CD4-positive, CD25-positive, alpha-beta regulatory T cell (primary cell): Measurements from ENCODE around the gene TFF1. TPM values are rescaled to one million over a fixed set of nuclear protein-coding genes. Genes with fewer than 3 reads are reported as not detected.

ENCODE experiments used
- ATAC-seq, 2 donors: fragments of 150-1000 bp; cut with Tn5 transposase; one replicate each; pipeline ENCODE4 v1.10.0; 2021; ENCODE audit warnings: low read depth in 2 of 2, moderate number of reproducible peaks in 2 of 2, moderate library complexity in 1 of 2
- DNase-seq, 3 donors: peaks; one replicate each; pipeline versions ENCODE4 v3.0.0 to v3.0.0-alpha.2; 2012 to 2022; ENCODE audit warnings: mixed read lengths in 1 of 3
- H3K27ac ChIP-seq: one replicate; pipeline ENCODE4 v1.7.0; 2013; ENCODE audit warnings: mild to moderate bottlenecking, low read length; ENCODE audit not compliant: insufficient read depth, poor library complexity, severe bottlenecking
- H3K27me3 ChIP-seq: one replicate; pipeline ENCODE4 v1.7.0; 2013; ENCODE audit warnings: low read length; ENCODE audit not compliant: control insufficient read depth, insufficient read depth
- H3K36me3 ChIP-seq: one replicate; pipeline ENCODE4 v1.7.0; 2013; ENCODE audit warnings: mild to moderate bottlenecking, low read length, moderate library complexity; ENCODE audit not compliant: control insufficient read depth, insufficient read depth
- H3K4me1 ChIP-seq: 2 replicates; pipeline ENCODE4 v1.7.0; 2013; ENCODE audit warnings: mild to moderate bottlenecking, low read length; ENCODE audit not compliant: insufficient read depth, control insufficient read depth, poor library complexity, severe bottlenecking
- H3K4me3 ChIP-seq: one replicate; pipeline ENCODE4 v1.7.0; 2013; ENCODE audit warnings: low read depth, mild to moderate bottlenecking, low read length, moderate library complexity
- H3K9me3 ChIP-seq, 2 experiments: 1 replicate in 1 of 2; 2 replicates in 1 of 2; pipeline ENCODE4 v1.7.0; 2013; ENCODE audit warnings: low read length in 2 of 2, mild to moderate bottlenecking in 1 of 2, moderate library complexity in 1 of 2; ENCODE audit not compliant: control insufficient read depth in 2 of 2
- H3K27ac Mint-ChIP-seq, 3 donors: one replicate each; pipeline ENCODE4 v1.8.0; 2020 to 2022; ENCODE audit warnings: mild to moderate bottlenecking in 3 of 3, mixed read lengths in 3 of 3, moderate library complexity in 2 of 3
- H3K27me3 Mint-ChIP-seq: one replicate; pipeline ENCODE4 v1.8.0; 2022; ENCODE audit warnings: mild to moderate bottlenecking, mixed read lengths
- H3K36me3 Mint-ChIP-seq: one replicate; pipeline ENCODE4 v1.8.0; 2020; ENCODE audit warnings: mixed read lengths
- H3K4me1 Mint-ChIP-seq, 4 donors: one replicate each; pipeline ENCODE4 v1.8.0; 2020 to 2022; ENCODE audit warnings: mixed read lengths in 4 of 4, mild to moderate bottlenecking in 1 of 4
- H3K4me3 Mint-ChIP-seq, 4 donors: one replicate each; pipeline ENCODE4 v1.8.0; 2020 to 2022; ENCODE audit warnings: mild to moderate bottlenecking in 4 of 4, mixed read lengths in 4 of 4, moderate library complexity in 3 of 4
- H3K9me3 Mint-ChIP-seq, 7 donors: one replicate each; pipeline ENCODE4 v1.8.0; 2020 to 2022; ENCODE audit warnings: mixed read lengths in 7 of 7, mild to moderate bottlenecking in 3 of 7, moderate library complexity in 2 of 7
- polyA plus RNA-seq, 4 donors: library from polyadenylated mRNA; unstranded; fragments of 300-500 nt; fragmentation: Illumina TruSeq; gene quantifications; one replicate each; pipeline ENCODE4 v1.2.3, GENCODE V29; 2021
- total RNA-seq: library from RNA; stranded (reverse); gene quantifications from one replicate; pipeline ENCODE4 v1.2.3, GENCODE V29; 2022

Gene TFF1
- total and polyA plus RNA-seq, 5 donors from 2014 or later, result not detected

DNA sequence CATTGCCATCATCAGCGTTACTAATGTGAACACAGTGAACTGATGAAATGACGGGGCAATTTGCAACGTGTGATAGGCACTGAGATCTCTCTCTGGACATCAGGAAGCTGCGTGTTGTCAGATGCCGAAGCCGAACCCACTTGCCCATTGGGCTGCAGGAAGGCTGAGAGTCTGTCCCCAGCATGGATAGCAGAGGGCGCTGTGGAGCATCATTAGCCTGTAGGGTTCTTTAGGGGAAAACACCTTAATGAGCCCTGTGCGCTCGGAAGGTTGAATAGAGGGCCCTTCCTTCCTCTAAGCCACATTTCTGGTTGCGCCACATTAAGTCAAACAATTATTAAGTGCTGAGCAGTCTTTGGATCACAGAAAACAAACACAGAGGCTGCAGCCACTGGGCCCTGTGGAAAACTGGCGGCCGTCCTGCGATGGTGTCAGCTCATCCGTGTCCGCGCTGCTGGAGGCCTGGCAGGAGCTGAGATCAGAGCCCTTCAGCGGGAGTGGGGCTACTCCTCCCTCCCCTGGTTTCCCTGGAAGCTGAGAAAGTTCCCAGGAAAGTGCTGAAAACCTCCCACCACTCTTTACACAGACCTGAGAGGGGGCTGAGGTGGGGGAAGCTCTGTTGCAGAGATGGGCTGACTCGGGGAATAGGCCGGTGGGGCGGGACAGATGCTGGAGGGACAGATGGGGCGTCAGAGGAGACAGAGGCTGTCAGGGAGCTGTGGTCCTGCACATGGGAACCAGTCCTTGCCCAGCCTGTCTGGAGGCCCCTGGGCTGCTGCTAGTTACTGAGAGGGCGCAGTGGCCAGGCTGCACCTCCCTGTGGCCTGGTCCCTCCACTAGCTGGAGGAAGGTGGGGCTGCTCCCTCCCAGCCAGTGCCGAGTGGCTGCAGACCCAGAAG, 28.3 kb downstream of the TFF1 start:
- DNase-seq, result peak; percentile 67 to 88 (median 81)
- H3K36me3 Mint-ChIP-seq, result no peaks in the 10 kb centered on the region
- peaks cover 4 to 11% (median 6%) of the 10 kb centered on the region in 4 donors for H3K4me1 Mint-ChIP-seq
- no peaks in the 10 kb centered on the region for H3K9me3 ChIP-seq
- H3K27me3 Mint-ChIP-seq, result peaks cover 29% of the 10 kb centered on the region
- H3K9me3 Mint-ChIP-seq, result peaks cover 0 to 2% (median 0%) of the 10 kb centered on the region in 7 donors
- peak overlapping the region; percentile 49 to 89 (median 78) for H3K27ac Mint-ChIP-seq
- no peak overlapping the region for H3K27ac ChIP-seq
- H3K36me3 ChIP-seq, result no peaks in the 10 kb centered on the region
- peaks cover 8% of the 10 kb centered on the region for H3K4me1 ChIP-seq
- H3K27me3 ChIP-seq, result no peaks in the 10 kb centered on the region
- peak overlapping the region; percentile 26 for H3K4me3 ChIP-seq
- peak overlapping the region in 1 of 4 donors; percentile 58 for H3K4me3 Mint-ChIP-seq
- ATAC-seq, result peak; percentile 97 to 99

DNA sequence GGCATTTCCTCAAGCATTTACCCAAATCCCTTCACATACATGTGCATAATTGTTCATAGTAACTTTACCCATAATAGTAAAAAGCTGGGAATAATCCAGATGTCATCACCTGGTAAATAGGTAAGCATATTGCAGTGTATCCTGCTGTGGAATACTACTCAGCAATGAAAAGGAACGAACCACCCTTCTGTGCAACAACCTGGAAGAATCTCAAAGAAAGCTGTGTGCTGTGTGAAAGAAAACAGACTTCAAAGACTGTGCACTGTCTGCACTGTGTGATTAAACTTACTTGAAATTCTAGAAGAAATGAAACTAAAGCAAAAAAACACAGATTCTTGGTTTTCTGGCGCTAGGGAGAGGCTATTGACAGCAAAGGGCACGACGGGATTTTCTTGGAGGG, 29.1 kb downstream of the TFF1 start:
- H3K4me1 Mint-ChIP-seq, result peaks cover 4 to 11% (median 6%) of the 10 kb centered on the region in 4 donors
- ATAC-seq (no peak), DNase-seq (no peak)
- Histone ChIP-seq H3K9me3 (peaks cover 0 to 4% of the 10 kb centered on the region in 2 experiments), H3K4me3 (no peak overlapping the region), H3K36me3 (no peaks in the 10 kb centered on the region), H3K27ac (no peak overlapping the region), H3K27me3 (peaks cover 6% of the 10 kb centered on the region), H3K4me1 (peaks cover 8% of the 10 kb centered on the region)
- H3K36me3 Mint-ChIP-seq, result no peaks in the 10 kb centered on the region
- peak overlapping the region in 1 of 4 donors; percentile 58 for H3K4me3 Mint-ChIP-seq
- H3K27me3 Mint-ChIP-seq, result peaks cover 36% of the 10 kb centered on the region
- peak overlapping the region in 2 of 3 donors; percentile 78 to 89 for H3K27ac Mint-ChIP-seq
- H3K9me3 Mint-ChIP-seq, result peaks cover 0 to 5% (median 0%) of the 10 kb centered on the region in 7 donors

DNA sequence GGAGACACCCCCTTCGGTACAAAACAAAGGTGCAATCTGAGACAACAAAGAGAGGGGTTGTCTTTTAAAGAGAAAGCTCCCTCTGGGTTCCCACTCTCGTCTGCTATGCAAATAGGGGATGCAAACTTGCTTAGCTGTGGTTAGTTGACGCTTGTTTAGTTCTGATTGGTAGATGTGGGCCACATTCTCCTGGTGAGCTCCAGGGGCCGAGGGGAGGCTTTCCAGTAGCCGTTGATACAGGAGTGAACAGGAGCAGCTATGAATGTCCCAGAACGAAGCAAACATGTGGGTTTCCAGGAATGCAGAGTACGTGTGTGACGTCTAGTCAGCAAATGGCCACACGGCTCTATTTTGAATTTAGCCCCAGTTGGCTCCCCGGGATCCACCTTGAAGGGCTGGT, 30.3 kb downstream of the TFF1 start:
- peaks cover 45% of the 10 kb centered on the region for H3K27me3 Mint-ChIP-seq
- H3K4me3 ChIP-seq, result no peak overlapping the region
- peaks cover 2% of the 10 kb centered on the region for H3K36me3 Mint-ChIP-seq
- ATAC-seq (no peak), DNase-seq (no peak)
- H3K27ac Mint-ChIP-seq, result no peak overlapping the region
- H3K4me1 Mint-ChIP-seq, result peaks cover 4 to 11% (median 6%) of the 10 kb centered on the region in 4 donors
- H3K4me1 ChIP-seq, result peaks cover 8% of the 10 kb centered on the region
- no peaks in the 10 kb centered on the region for H3K36me3 ChIP-seq
- H3K9me3 Mint-ChIP-seq, result peaks cover 1 to 17% (median 6%) of the 10 kb centered on the region in 7 donors
- H3K27ac ChIP-seq, result no peak overlapping the region
- H3K9me3 ChIP-seq, result peaks cover 11 to 16% of the 10 kb centered on the region in 2 experiments
- H3K4me3 Mint-ChIP-seq, result no peak overlapping the region
- peaks cover 11% of the 10 kb centered on the region for H3K27me3 ChIP-seq

DNA sequence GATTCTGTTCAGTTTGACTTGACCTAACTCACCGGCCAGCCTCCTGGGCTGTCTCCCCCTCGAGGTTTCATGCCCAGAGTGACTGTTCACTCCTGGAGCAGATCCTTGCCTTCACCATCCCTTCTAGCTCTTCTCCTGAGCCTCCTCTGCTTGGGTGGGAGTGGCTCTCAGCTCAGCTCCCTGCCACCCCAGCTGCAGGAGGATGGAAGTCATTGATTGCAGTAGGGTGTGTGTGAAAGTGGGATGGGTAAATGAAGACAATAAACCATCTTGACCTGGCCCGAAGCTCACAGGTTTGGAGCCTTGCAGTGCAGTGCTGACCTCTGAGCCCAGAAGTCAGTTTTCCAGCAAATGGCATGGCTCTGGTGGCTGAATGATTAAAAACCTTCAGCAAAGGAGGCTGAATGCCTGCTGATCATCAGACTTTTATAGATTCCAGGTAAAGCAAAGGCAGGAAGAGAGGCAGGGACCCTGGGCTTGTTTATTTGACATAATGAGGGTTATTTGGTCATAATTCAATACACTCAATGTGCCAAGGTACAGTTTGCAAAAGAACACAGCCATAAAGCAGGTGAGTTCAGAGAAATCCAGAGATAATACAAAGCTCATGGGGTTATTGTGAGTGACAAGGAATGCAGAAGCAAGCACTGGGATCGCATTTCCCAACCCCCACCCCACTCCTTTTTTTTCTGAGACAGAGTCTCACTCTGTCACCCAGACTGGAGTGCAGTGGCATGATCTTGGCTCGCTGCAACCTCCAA, 33.6 kb downstream of the TFF1 start:
- peaks cover 56% of the 10 kb centered on the region for H3K27me3 Mint-ChIP-seq
- no peak for ATAC-seq

DNA sequence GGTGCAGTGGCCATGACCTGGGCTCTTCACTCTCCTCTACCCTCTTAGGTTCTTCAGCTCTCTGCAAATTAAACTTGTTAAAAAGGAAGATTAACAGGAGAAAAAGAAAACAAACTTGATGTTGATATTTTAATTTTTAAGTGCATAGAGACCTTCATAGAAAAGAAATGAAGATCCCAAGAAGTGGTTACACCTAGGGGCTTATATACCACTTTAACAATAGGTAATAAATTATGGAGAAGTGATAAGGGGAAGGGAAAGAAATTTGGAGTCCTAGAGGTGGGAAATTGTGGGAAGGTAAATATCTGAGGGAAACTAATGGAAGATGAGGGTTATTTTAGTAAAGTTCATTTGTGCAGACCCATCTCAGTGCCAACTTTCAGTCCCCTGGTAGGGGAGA, 34.7 kb downstream of the TFF1 start:
- ATAC-seq (no peak), DNase-seq (no peak)
- Mint-ChIP-seq H3K4me1 (no peaks in the 10 kb centered on the region), H3K4me3 (no peak overlapping the region), H3K27me3 (peaks cover 51% of the 10 kb centered on the region), H3K9me3 (peaks cover 0 to 23% (median 8%) of the 10 kb centered on the region in 7 donors), H3K36me3 (peaks cover 4% of the 10 kb centered on the region), H3K27ac (no peak overlapping the region)
- H3K27me3 ChIP-seq, result peaks cover 11% of the 10 kb centered on the region
- H3K4me3 ChIP-seq, result no peak overlapping the region
- peaks cover 13 to 20% of the 10 kb centered on the region in 2 experiments for H3K9me3 ChIP-seq
- H3K36me3 ChIP-seq, result no peaks in the 10 kb centered on the region
- no peak overlapping the region for H3K27ac ChIP-seq
- no peaks in the 10 kb centered on the region for H3K4me1 ChIP-seq

More for the DNA sequence above, 33.6 kb downstream of the TFF1 start:
- H3K27me3 ChIP-seq, result peaks cover 11% of the 10 kb centered on the region
- no peaks in the 10 kb centered on the region for H3K4me1 ChIP-seq
- H3K27ac ChIP-seq, result no peak overlapping the region
- Mint-ChIP-seq H3K36me3 (peaks cover 4% of the 10 kb centered on the region), H3K4me1 (peaks cover 1 to 3% (median 2%) of the 10 kb centered on the region in 4 donors), H3K27ac (no peak overlapping the region), H3K4me3 (no peak overlapping the region), H3K9me3 (peaks cover 0 to 23% (median 8%) of the 10 kb centered on the region in 7 donors)
- H3K4me3 ChIP-seq, result no peak overlapping the region
- H3K9me3 ChIP-seq, result peaks cover 13 to 20% of the 10 kb centered on the region in 2 experiments
- no peaks in the 10 kb centered on the region for H3K36me3 ChIP-seq
- DNase-seq, result no peak

DNA sequence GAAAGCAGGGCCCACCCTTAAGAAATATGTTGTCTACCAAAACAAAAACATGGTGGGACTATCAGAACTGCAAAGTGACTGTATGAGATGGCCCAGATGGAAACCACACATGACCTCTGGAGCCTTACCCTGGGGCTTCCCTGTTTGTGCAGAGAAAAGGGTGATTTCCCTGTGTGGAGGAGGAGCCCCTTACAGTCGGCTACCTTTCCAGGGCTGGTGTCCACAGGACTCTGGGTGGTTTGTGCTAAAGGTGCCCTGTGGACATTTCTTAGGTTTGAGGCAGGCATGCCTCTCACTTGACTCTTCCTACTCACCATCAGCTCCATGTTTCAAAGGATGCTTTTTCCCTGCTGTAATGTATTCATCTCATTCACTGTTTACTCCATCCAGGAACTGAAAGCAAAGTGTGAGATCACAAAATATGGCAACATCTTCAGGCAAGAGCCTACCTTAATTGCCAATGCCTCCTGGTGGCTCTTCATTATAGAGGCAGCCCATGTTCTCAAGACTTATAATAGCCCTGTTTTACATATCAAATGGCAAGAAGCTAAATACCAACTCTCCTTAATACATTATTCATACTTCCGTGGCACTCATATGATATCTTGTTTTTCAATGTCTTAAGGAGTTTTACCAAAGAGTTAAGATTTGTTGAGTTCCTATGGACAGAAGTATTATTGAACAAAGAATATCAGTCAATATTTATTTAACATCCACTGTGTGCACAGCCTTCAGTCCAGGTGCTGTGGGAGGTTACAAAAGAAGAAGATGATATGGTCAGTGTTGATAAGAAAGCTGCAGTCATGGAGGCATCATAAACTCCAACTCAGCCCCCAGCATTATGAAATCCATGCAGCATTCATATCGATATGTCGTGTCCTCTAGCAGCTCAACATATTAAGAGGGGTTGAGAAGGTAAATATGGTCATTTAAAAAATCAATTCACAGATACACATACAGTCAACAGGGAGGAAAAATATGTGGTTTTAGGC, 35.7 kb downstream of the TFF1 start:
- no peak overlapping the region for H3K27ac ChIP-seq
- H3K27me3 Mint-ChIP-seq, result peaks cover 49% of the 10 kb centered on the region
- no peaks in the 10 kb centered on the region for H3K4me1 ChIP-seq
- no peak overlapping the region for H3K27ac Mint-ChIP-seq
- H3K4me1 Mint-ChIP-seq, result no peaks in the 10 kb centered on the region
- H3K36me3 Mint-ChIP-seq, result peaks cover 4% of the 10 kb centered on the region
- peaks cover 0 to 23% (median 8%) of the 10 kb centered on the region in 7 donors for H3K9me3 Mint-ChIP-seq
- H3K36me3 ChIP-seq, result no peaks in the 10 kb centered on the region
- peaks cover 13 to 20% of the 10 kb centered on the region in 2 experiments for H3K9me3 ChIP-seq
- no peak overlapping the region for H3K4me3 ChIP-seq
- DNase-seq (no peak), ATAC-seq (no peak)
- peaks cover 11% of the 10 kb centered on the region for H3K27me3 ChIP-seq
- H3K4me3 Mint-ChIP-seq, result no peak overlapping the region

DNA sequence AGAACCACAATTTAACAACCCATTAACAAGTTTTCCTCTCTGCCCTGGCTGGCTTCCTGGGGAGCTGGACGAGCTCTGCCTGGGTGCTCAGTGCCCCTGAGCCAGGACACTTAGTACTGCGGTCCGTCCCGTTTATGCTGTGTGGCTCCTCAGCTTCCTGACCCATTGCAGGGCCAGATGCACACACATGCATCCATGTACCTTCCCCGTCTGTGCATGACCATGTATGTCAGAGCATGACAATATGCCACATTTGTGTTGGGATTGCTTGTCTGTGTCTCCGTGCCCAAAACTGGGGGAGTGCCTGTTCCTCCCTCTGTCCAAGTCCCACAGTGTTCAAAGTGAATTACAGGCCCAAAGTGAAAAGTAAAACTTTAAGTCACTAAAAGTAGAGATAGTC, 41.4 kb downstream of the TFF1 start:
- Mint-ChIP-seq H3K27ac (no peak overlapping the region), H3K36me3 (peaks cover 4% of the 10 kb centered on the region), H3K4me1 (no peaks in the 10 kb centered on the region), H3K27me3 (peaks cover 38% of the 10 kb centered on the region), H3K4me3 (no peak overlapping the region), H3K9me3 (peaks cover 0 to 2% (median 0%) of the 10 kb centered on the region in 7 donors)
- Histone ChIP-seq H3K4me1 (no peaks in the 10 kb centered on the region), H3K27me3 (no peaks in the 10 kb centered on the region), H3K4me3 (no peak overlapping the region), H3K36me3 (no peaks in the 10 kb centered on the region), H3K27ac (no peak overlapping the region), H3K9me3 (no peaks in the 10 kb centered on the region)
- DNase-seq (no peak), ATAC-seq (no peak)
